IPS-15b (cell line): Measurements from ENCODE around the gene FOXL3.

Source experiments
- H3K27me3 ChIP-seq: one replicate; pipeline ENCODE4 v1.6.1; 2013; ENCODE audit warnings: low read length; ENCODE audit not compliant: control insufficient read depth, insufficient read depth
- H3K36me3 ChIP-seq: one replicate; pipeline ENCODE4 v1.6.1; 2013; ENCODE audit warnings: low read length; ENCODE audit not compliant: control insufficient read depth, insufficient read depth
- H3K4me1 ChIP-seq: one replicate; pipeline ENCODE4 v1.6.1; 2013; ENCODE audit warnings: mild to moderate bottlenecking, low read length; ENCODE audit not compliant: control insufficient read depth, insufficient read depth
- H3K4me3 ChIP-seq: one replicate; pipeline ENCODE4 v1.5.1; 2013; ENCODE audit warnings: low read depth, low read length
- H3K9ac ChIP-seq: one replicate; pipeline ENCODE4 v1.6.1; 2013; ENCODE audit warnings: low read depth, mild to moderate bottlenecking, low read length
- H3K9me3 ChIP-seq: one replicate; pipeline ENCODE4 v1.6.1; 2013; ENCODE audit warnings: mild to moderate bottlenecking, low read length; ENCODE audit not compliant: control insufficient read depth, insufficient read depth

The FOXL3 gene

GRCh38 chr7:317643-318405 lies 27.9 kb downstream of the FOXL3 start:
- H3K9me3 ChIP-seq = no peaks in the 10 kb centered on the region
- no peak overlapping the region for H3K4me3 ChIP-seq
- H3K36me3 ChIP-seq = no peaks in the 10 kb centered on the region
- H3K9ac ChIP-seq = no peak overlapping the region
- no peaks in the 10 kb centered on the region for H3K4me1 ChIP-seq
- peaks cover 2% of the 10 kb centered on the region for H3K27me3 ChIP-seq

- Histone ChIP-seq H3K9me3 (no peaks in the 10 kb centered on the region), H3K4me3 (no peak overlapping the region), H3K27me3 (peaks cover 2% of the 10 kb centered on the region), H3K4me1 (no peaks in the 10 kb centered on the region), H3K9ac (no peak overlapping the region), H3K36me3 (no peaks in the 10 kb centered on the region)
Observed at GRCh38 chr7:318476-318875, 28.5 kb downstream of the FOXL3 start.

- Histone ChIP-seq H3K9ac (no peak overlapping the region), H3K9me3 (no peaks in the 10 kb centered on the region), H3K4me3 (no peak overlapping the region), H3K4me1 (no peaks in the 10 kb centered on the region), H3K27me3 (peaks cover 2% of the 10 kb centered on the region), H3K36me3 (no peaks in the 10 kb centered on the region)
Observed at GRCh38 chr7:318878-319661, 29.1 kb downstream of the FOXL3 start.

- Histone ChIP-seq H3K4me1 (no peaks in the 10 kb centered on the region), H3K9me3 (no peaks in the 10 kb centered on the region), H3K27me3 (peaks cover 2% of the 10 kb centered on the region), H3K4me3 (no peak overlapping the region), H3K9ac (no peak overlapping the region), H3K36me3 (no peaks in the 10 kb centered on the region)
Observed at GRCh38 chr7:320297-320696, 30.3 kb downstream of the FOXL3 start.

- Histone ChIP-seq H3K27me3 (peaks cover 2% of the 10 kb centered on the region), H3K9me3 (no peaks in the 10 kb centered on the region), H3K9ac (no peak overlapping the region), H3K4me3 (no peak overlapping the region), H3K36me3 (no peaks in the 10 kb centered on the region), H3K4me1 (no peaks in the 10 kb centered on the region)
Observed at GRCh38 chr7:322111-322671, 32.2 kb downstream of the FOXL3 start.

- Histone ChIP-seq H3K36me3 (no peaks in the 10 kb centered on the region), H3K4me1 (no peaks in the 10 kb centered on the region), H3K4me3 (no peak overlapping the region), H3K9me3 (no peaks in the 10 kb centered on the region), H3K27me3 (peaks cover 2% of the 10 kb centered on the region), H3K9ac (no peak overlapping the region)
Observed at GRCh38 chr7:322708-323111, 32.7 kb downstream of the FOXL3 start.

- Histone ChIP-seq H3K4me3 (no peak overlapping the region), H3K9ac (no peak overlapping the region), H3K9me3 (no peaks in the 10 kb centered on the region), H3K27me3 (peaks cover 2% of the 10 kb centered on the region), H3K36me3 (no peaks in the 10 kb centered on the region), H3K4me1 (no peaks in the 10 kb centered on the region)
Observed at GRCh38 chr7:323410-323809, 33.4 kb downstream of the FOXL3 start.

- Histone ChIP-seq H3K9ac (no peak overlapping the region), H3K9me3 (no peaks in the 10 kb centered on the region), H3K27me3 (peaks cover 2% of the 10 kb centered on the region), H3K36me3 (no peaks in the 10 kb centered on the region), H3K4me1 (no peaks in the 10 kb centered on the region), H3K4me3 (no peak overlapping the region)
Observed at GRCh38 chr7:324011-324410, 34.0 kb downstream of the FOXL3 start.

GRCh38 chr7:325051-325798 lies 35.3 kb downstream of the FOXL3 start:
- H3K27me3 ChIP-seq = peaks cover 2% of the 10 kb centered on the region
- H3K36me3 ChIP-seq = no peaks in the 10 kb centered on the region
- no peaks in the 10 kb centered on the region for H3K9me3 ChIP-seq
- no peak overlapping the region for H3K4me3 ChIP-seq
- H3K4me1 ChIP-seq = no peaks in the 10 kb centered on the region
- no peak overlapping the region for H3K9ac ChIP-seq

GRCh38 chr7:325811-326210 lies 35.8 kb downstream of the FOXL3 start:
- Histone ChIP-seq H3K4me3 (no peak overlapping the region), H3K4me1 (no peaks in the 10 kb centered on the region), H3K9me3 (no peaks in the 10 kb centered on the region), H3K27me3 (peaks cover 2% of the 10 kb centered on the region), H3K9ac (no peak overlapping the region), H3K36me3 (no peaks in the 10 kb centered on the region)

- no peaks in the 10 kb centered on the region for H3K4me1 ChIP-seq
- no peaks in the 10 kb centered on the region for H3K9me3 ChIP-seq
- no peaks in the 10 kb centered on the region for H3K36me3 ChIP-seq
- no peak overlapping the region for H3K9ac ChIP-seq
- H3K27me3 ChIP-seq = peaks cover 2% of the 10 kb centered on the region
- no peak overlapping the region for H3K4me3 ChIP-seq
Observed at GRCh38 chr7:326273-326672, 36.3 kb downstream of the FOXL3 start.
